Body of pancreas (tissue), 4 donors: ENCODE data around the gene SYNJ2.

Experiments used
- POLR2A ChIP-seq, 3 donors: fragments of 450-650 bp; IDR thresholded peaks; one replicate each; pipeline ENCODE4 v1.6.1; 2016; ENCODE audit warnings: antibody characterized with exemption in 3 of 3, mild to moderate bottlenecking in 2 of 3
- TF ChIP-seq, protein P1 (sequence below), 7 experiments: fragments of 450-650 bp in 4 of 7; fragments of 200-600 bp in 3 of 7; sonication (generic) in 3 of 7; IDR thresholded peaks; one replicate each; pipeline ENCODE4 v1.5.1; 2016 to 2019; ENCODE audit warnings: antibody characterized with exemption in 7 of 7

- TF ChIP-seq, protein P1, sequence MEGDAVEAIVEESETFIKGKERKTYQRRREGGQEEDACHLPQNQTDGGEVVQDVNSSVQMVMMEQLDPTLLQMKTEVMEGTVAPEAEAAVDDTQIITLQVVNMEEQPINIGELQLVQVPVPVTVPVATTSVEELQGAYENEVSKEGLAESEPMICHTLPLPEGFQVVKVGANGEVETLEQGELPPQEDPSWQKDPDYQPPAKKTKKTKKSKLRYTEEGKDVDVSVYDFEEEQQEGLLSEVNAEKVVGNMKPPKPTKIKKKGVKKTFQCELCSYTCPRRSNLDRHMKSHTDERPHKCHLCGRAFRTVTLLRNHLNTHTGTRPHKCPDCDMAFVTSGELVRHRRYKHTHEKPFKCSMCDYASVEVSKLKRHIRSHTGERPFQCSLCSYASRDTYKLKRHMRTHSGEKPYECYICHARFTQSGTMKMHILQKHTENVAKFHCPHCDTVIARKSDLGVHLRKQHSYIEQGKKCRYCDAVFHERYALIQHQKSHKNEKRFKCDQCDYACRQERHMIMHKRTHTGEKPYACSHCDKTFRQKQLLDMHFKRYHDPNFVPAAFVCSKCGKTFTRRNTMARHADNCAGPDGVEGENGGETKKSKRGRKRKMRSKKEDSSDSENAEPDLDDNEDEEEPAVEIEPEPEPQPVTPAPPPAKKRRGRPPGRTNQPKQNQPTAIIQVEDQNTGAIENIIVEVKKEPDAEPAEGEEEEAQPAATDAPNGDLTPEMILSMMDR (IDR thresholded peaks at IDR 0.05): no peak
- TF ChIP-seq POLR2A (IDR thresholded peaks at IDR 0.05): no peak
These were observed 74.7 kb downstream of the SYNJ2 start for GRCh38 chr6:158056355-158056754.
